ENCODE data around the gene FLNA. TPM values are rescaled to one million over a fixed set of nuclear protein-coding genes. Genes with fewer than 3 reads are reported as not detected.

Gene FLNA
- total and polyA plus RNA-seq, 2 donors (not counting 3 experiments of a cell fraction or from before 2014, with no cell fraction given): 658 to 1,474 TPM

GRCh38 chrX:154365052-154365600 is 9.3 kb downstream of the FLNA start:
- Histone ChIP-seq H3K4me3 (replicated peaks in 1 of 3; ENCODE audit: insufficient read depth in 1 of 3, low read depth in 1 of 3, low read length in 3 of 3) (no peak overlapping the region), H3K9ac (replicated peaks; ENCODE audit: extremely low read depth, insufficient read depth, low read length) (no peak overlapping the region), H3K4me1 (ENCODE audit: control insufficient read depth, extremely low read depth, insufficient read depth, low read length) (peaks cover 13% of the 10 kb centered on the region), H2AFZ (ENCODE audit: low read depth, low read length) (no peak overlapping the region), H3K27ac (ENCODE audit: insufficient read depth, low read depth, low read length) (no peak overlapping the region), H3K27me3 (ENCODE audit: control insufficient read depth in 2 of 2, insufficient read depth in 2 of 2, low read length in 2 of 2) (no peaks in the 10 kb centered on the region), H3K36me3 (ENCODE audit: control insufficient read depth in 2 of 2, extremely low read depth in 1 of 2, insufficient read depth in 2 of 2, low read length in 2 of 2) (peaks cover 24 to 60% of the 10 kb centered on the region in 2 experiments), H3K79me2 (ENCODE audit: control insufficient read depth, insufficient read depth, low read length) (peaks cover 92% of the 10 kb centered on the region), H3K4me2 (ENCODE audit: insufficient read depth, low read length) (no peak overlapping the region), H4K20me1 (replicated peaks; ENCODE audit: control insufficient read depth, extremely low read depth, insufficient read depth, low read length) (no peaks in the 10 kb centered on the region), H3K9me1 (replicated peaks; ENCODE audit: control insufficient read depth, extremely low read depth, insufficient read depth, low read length) (no peaks in the 10 kb centered on the region), H3K9me3 (replicated peaks; ENCODE audit: control insufficient read depth, insufficient read depth, low read length) (no peaks in the 10 kb centered on the region)
- POLR2A ChIA-PET: no interaction called here
- CTCF ChIA-PET: no interaction called here
- FAIRE-seq (no peak), DNase-seq (ENCODE audit: low read depth, low spot score) (no peak)
- intact Hi-C loops (cut with micrococcal nuclease): no loop called here
- dilution Hi-C loops (cut with MboI; ENCODE audit: extremely low pct_ligation_motif_present, low sequenced_read_pairs): no loop called here
- TF ChIP-seq EZH2 (IDR thresholded peaks at IDR 0.05; ENCODE audit: borderline replicate concordance, low read depth, low read length, severe bottlenecking) (no peak), CTCF (IDR thresholded peaks at IDR 0.05; ENCODE audit: extremely low read depth in 1 of 2, insufficient read depth in 1 of 2, low read depth in 1 of 2, low read length in 2 of 2) (no peak), POLR2AphosphoS5 (IDR thresholded peaks at IDR 0.05; ENCODE audit: insufficient read depth, low read depth, low read length) (peak; percentile 6), GATA2 (IDR thresholded peaks at IDR 0.05; ENCODE audit: insufficient read depth, insufficient read length, low read depth, low read length) (no peak)
- no TSS peak for BruUV-seq (replicated peaks)
